NB4 (cell line): ENCODE data around the gene PIGT.

Experiments used
- DNase-seq: peaks from one replicate; pipeline ENCODE4 v3.0.0; 2010; ENCODE audit warnings: low read depth
- H3K4me3 ChIP-seq: one replicate; pipeline ENCODE4 v1.5.1; 2011; ENCODE audit warnings: mild to moderate bottlenecking, low read depth, low read length, moderate library complexity
- MYC ChIP-seq: IDR thresholded peaks from 2 replicates; pipeline ENCODE4 v1.6.1; 2011; ENCODE audit warnings: low read depth, low read length
- POLR2A ChIP-seq: IDR thresholded peaks from 2 replicates; pipeline ENCODE4 v1.6.1; 2011; ENCODE audit warnings: mild to moderate bottlenecking; ENCODE audit not compliant: insufficient read length; ENCODE audit errors: extremely low read depth
- TF ChIP-seq, protein P1 (sequence below): IDR thresholded peaks from one replicate; pipeline ENCODE4 v1.5.1; 2012; ENCODE audit warnings: low read depth, low read length
- TF ChIP-seq, protein P2 (sequence below): IDR thresholded peaks from 2 replicates; pipeline ENCODE4 v1.6.1; 2011; ENCODE audit warnings: low read depth, low read length

The PIGT gene

DNA sequence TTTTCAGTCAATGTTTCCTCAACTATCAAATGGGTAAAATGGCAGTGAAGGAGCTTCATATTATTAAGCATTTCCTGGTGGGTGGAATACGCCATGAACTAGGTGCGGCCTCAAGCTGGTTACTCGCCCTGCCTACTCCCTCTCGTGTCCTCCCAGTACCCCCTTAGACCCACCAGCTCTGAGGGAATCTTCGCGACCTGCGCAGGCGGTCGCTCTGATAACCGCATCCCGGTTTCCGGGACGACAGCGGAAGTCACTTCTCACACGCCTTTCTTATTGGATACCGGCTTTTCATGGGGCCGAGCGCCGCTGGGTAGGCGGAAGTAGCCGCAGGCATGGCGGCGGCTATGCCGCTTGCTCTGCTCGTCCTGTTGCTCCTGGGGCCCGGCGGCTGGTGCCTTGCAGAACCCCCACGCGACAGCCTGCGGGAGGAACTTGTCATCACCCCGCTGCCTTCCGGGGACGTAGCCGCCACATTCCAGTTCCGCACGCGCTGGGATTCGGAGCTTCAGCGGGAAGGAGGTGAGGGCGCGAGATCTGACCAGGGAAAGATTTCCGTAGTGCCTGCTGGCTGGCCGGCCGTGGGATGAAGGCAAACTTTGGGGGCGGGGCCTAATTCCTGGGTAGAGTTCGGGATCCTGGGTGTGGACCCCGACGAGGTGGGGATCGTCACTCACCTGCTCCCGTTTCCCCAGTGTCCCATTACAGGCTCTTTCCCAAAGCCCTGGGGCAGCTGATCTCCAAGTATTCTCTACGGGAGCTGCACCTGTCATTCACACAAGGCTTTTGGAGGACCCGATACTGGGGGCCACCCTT is at the start of gene PIGT:
Gene PIGT (plus strand): TSS at position 320 of the 816 bp plus-strand sequence. CDS start 16 bp downstream, at position 336.
- DNase-seq, result peak; percentile 95
- H3K4me3 ChIP-seq, result peak within 1 kb of the TSS; percentile 91
- TF ChIP-seq, protein P1, sequence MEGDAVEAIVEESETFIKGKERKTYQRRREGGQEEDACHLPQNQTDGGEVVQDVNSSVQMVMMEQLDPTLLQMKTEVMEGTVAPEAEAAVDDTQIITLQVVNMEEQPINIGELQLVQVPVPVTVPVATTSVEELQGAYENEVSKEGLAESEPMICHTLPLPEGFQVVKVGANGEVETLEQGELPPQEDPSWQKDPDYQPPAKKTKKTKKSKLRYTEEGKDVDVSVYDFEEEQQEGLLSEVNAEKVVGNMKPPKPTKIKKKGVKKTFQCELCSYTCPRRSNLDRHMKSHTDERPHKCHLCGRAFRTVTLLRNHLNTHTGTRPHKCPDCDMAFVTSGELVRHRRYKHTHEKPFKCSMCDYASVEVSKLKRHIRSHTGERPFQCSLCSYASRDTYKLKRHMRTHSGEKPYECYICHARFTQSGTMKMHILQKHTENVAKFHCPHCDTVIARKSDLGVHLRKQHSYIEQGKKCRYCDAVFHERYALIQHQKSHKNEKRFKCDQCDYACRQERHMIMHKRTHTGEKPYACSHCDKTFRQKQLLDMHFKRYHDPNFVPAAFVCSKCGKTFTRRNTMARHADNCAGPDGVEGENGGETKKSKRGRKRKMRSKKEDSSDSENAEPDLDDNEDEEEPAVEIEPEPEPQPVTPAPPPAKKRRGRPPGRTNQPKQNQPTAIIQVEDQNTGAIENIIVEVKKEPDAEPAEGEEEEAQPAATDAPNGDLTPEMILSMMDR, result no peak
- TF ChIP-seq, protein P2, sequence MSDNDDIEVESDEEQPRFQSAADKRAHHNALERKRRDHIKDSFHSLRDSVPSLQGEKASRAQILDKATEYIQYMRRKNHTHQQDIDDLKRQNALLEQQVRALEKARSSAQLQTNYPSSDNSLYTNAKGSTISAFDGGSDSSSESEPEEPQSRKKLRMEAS, result peak; percentile 87
- peak; percentile 94 for TF ChIP-seq MYC
- TF ChIP-seq POLR2A, result peak; percentile 97

DNA sequence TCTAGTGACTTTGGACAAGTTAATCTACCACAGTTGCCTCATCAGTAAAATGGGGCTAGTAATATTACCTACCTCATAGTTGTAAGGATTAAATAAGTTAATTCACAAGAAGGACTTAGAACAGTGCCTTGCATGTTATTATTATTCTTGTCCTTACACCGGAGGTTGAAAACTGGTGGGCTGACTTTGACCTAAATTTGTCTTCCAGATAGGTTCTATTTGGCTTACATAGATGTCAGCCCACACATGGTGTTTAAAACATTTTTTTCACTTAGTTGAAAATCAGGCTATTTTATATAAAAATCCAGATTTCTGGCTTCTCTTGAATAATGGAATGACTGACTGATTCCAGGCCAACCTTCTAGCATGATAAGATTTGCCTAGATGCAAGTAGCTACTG is 49.7 kb upstream of the PIGT start:
- H3K4me3 ChIP-seq, result no peak overlapping the region
- no peak for TF ChIP-seq MYC
- TF ChIP-seq, protein P2, result no peak
- TF ChIP-seq, protein P1, result no peak
- no peak for TF ChIP-seq POLR2A
- DNase-seq, result no peak

DNA sequence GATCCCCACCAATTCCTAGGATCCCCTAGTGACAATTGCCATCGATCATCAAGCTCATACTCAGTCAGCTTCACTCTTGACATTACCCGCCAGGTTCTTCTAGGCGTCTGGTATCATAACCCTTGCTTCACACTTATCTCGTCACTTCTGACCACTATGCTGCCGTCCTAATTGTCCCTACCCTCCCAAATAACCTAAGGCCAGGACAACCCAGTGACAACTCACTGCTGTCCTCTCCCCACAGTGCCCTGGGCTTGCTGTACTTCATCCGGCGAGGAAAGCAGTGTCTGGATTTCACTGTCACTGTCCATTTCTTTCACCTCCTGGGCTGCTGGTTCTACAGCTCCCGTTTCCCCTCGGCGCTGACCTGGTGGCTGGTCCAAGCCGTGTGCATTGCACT is 49.3 kb upstream of the PIGT start:
- no peak for DNase-seq
- no peak for TF ChIP-seq POLR2A
- TF ChIP-seq, protein P2, result no peak
- TF ChIP-seq, protein P1, result no peak
- no peak for TF ChIP-seq MYC
- H3K4me3 ChIP-seq, result no peak overlapping the region

DNA sequence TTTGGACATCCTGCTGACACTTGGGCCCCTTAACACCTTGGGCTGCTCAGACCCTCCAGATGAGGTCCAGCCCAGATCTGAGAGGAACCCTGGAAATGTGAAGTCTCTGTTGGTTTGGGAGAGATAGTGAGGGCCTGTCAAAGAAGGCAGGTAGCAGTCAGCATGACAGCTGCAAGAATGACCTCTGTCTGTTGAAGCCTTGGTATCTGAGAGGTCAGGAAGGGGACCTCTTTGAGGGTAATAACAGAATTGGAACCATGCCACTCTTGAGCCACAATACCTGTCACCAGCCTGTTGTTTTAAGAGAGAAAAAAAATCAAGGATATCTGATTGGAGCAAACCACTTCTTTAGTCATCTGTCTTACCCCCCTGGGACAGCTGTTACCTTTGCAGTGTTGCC is 48.8 kb upstream of the PIGT start:
- TF ChIP-seq, protein P2, result no peak
- TF ChIP-seq, protein P1, result no peak
- TF ChIP-seq MYC (no peak), POLR2A (no peak)
- DNase-seq, result no peak
- H3K4me3 ChIP-seq, result no peak overlapping the region

DNA sequence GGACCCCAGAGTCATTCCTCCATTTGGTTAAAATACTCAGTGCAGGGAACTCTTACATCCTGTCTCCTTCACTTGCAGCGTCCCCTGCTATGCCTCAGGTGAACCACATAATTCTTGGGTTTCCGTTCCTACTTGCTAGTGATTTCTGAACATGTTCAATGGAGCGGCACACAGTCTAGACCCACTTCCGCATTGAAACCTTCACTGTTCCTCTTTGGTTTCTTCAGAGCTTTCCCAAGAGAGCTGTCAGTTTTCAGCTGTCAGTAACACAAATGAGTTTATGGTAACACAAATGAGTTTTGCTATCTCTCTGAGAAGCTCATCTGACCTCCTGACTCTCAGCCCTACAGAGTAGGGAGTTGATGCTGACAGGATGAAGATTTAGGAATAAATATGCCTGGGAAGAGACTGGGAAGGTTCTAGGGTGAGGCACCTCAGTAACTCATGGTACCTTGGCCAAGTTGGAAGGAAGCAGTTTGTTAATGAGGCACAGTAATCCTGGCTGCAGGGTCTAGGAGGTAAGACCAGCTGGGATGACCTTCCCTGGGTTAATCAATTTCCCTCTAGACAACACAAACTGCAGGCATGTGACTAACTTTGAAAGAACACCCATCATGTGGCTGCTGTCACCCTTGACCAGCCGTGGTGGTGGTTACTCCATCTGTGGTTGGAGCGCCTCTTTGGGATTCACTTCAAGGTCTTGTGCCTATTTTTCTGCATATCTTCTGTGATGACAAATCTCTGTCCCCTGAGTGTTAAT is 47.5 kb upstream of the PIGT start:
- no peak for TF ChIP-seq POLR2A
- TF ChIP-seq MYC, result no peak
- TF ChIP-seq, protein P2, result no peak
- TF ChIP-seq, protein P1, result no peak
- DNase-seq, result peak; percentile 86
- H3K4me3 ChIP-seq, result no peak overlapping the region
